Stomach (tissue), 4 donors: ENCODE data around the gene VPS45.

Experiments
- POLR2A ChIP-seq, 4 donors: fragments of 450-650 bp; IDR thresholded peaks; one replicate each; pipeline ENCODE4 v1.6.1; 2016; ENCODE audit warnings: antibody characterized with exemption in 4 of 4, control low read depth in 2 of 4, mild to moderate bottlenecking in 1 of 4, moderate library complexity in 1 of 4
- TF ChIP-seq, protein P1 (sequence below), 7 experiments: fragments of 450-650 bp in 4 of 7; fragments of 200-600 bp in 3 of 7; sonication (generic) in 3 of 7; IDR thresholded peaks; one replicate each; pipeline ENCODE4 v1.5.1; 2016 to 2019; ENCODE audit warnings: antibody characterized with exemption in 7 of 7, control low read depth in 2 of 7, mild to moderate bottlenecking in 1 of 7

DNA sequence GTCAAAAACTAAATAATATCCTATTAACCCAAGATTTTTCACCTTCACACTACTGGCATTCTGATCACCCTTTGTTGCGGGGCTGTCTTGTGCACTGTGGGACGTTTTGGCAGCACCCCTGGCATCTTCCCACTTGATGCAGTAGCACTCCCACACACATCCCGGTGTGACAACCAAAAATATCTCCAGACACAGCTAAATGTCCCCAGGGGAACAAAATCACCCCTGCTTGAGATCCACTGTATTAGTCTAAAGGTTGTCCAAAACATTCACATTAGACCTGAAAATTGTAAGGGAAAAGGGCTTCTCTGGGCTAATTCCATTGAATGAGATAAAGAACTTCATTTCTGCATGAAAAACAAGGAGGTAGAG lies 120.0 kb downstream of the VPS45 start:
- TF ChIP-seq POLR2A (IDR thresholded peaks at IDR 0.05), result no peak
- TF ChIP-seq, protein P1, sequence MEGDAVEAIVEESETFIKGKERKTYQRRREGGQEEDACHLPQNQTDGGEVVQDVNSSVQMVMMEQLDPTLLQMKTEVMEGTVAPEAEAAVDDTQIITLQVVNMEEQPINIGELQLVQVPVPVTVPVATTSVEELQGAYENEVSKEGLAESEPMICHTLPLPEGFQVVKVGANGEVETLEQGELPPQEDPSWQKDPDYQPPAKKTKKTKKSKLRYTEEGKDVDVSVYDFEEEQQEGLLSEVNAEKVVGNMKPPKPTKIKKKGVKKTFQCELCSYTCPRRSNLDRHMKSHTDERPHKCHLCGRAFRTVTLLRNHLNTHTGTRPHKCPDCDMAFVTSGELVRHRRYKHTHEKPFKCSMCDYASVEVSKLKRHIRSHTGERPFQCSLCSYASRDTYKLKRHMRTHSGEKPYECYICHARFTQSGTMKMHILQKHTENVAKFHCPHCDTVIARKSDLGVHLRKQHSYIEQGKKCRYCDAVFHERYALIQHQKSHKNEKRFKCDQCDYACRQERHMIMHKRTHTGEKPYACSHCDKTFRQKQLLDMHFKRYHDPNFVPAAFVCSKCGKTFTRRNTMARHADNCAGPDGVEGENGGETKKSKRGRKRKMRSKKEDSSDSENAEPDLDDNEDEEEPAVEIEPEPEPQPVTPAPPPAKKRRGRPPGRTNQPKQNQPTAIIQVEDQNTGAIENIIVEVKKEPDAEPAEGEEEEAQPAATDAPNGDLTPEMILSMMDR (IDR thresholded peaks at IDR 0.05), result no peak
